GM12878 (cell line): ENCODE results near the gene CDK17. TPM values are rescaled to one million over a fixed set of nuclear protein-coding genes. Genes with fewer than 3 reads are reported as not detected.

Experiments
- ATAC-seq: fragments of 200-7000 bp; cut with Tn5 transposase; 3 replicates; pipeline ENCODE4 v1.9.1; 2020; ENCODE audit warnings: mild to moderate bottlenecking, moderate library complexity
- BruUV-seq: library from RNA; stranded (reverse); fragments of 400-500 nt; replicated peaks from 2 replicates; lab custom pipeline; 2021; lab: Mats Ljungman, UMichigan
- CTCF ChIA-PET: fragments of 300-600 bp; sonication (Branson Sonifier 250); formaldehyde crosslinking; extraction: SDS; loops from one replicate; lab custom pipeline; 2021; ENCODE audit warnings: inconsistent platforms; lab: Yijun Ruan, JAX
- POLR2A ChIA-PET: fragments of 350-600 bp; formaldehyde crosslinking; extraction: SDS; loops from one replicate; lab custom pipeline; 2021; ENCODE audit warnings: inconsistent platforms; lab: Charles Lee
- RAD21 ChIA-PET: fragments of 300-600 bp; sonication (Branson Sonifier 250); formaldehyde crosslinking; loops from one replicate; lab custom pipeline; 2023; ENCODE audit warnings: antibody characterized with exemption; ENCODE audit not compliant: unreplicated experiment; lab: Charles Lee
- SMC1A ChIA-PET: fragments of 300-600 bp; sonication (Branson Sonifier 250); formaldehyde crosslinking; loops from one replicate; lab custom pipeline; 2023; ENCODE audit not compliant: unreplicated experiment, uncharacterized antibody; lab: Charles Lee
- DNase-seq: peaks from one replicate; pipeline ENCODE4 v3.0.0-alpha.2; 2011; ENCODE audit warnings: low read depth, low spot score
- FAIRE-seq: peaks from 3 replicates; lab custom pipeline; 2011; peaks lifted over from hg19 to GRCh38; lab: Jason Lieb, UNC
- H2AFZ ChIP-seq: 2 replicates; pipeline ENCODE4 v1.6.0; 2011; ENCODE audit warnings: low read depth, low read length, control low read depth; ENCODE audit not compliant: control insufficient read depth
- H3K27ac ChIP-seq: 2 replicates; pipeline ENCODE4 v1.5.1; 2011; ENCODE audit warnings: control low read depth; ENCODE audit not compliant: control insufficient read depth, insufficient read depth
- H3K27me3 ChIP-seq, 2 experiments: replicated peaks in 1 of 2; 2 replicates each; pipeline versions ENCODE4 v1.6.0 to v1.6.1; 2011; ENCODE audit warnings: low read length in 1 of 2; ENCODE audit not compliant: control insufficient read depth in 2 of 2, insufficient read depth in 2 of 2
- H3K36me3 ChIP-seq, 2 experiments: 2 replicates each; pipeline ENCODE4 v1.5.1; 2011; ENCODE audit warnings: low read length in 1 of 2; ENCODE audit not compliant: control insufficient read depth in 2 of 2, insufficient read depth in 2 of 2
- H3K4me1 ChIP-seq: 2 replicates; pipeline ENCODE4 v1.6.1; 2011; ENCODE audit warnings: mild to moderate bottlenecking, low read length, moderate library complexity, mixed read lengths; ENCODE audit not compliant: control insufficient read depth, insufficient read depth
- H3K4me2 ChIP-seq: 2 replicates; pipeline ENCODE4 v1.6.0; 2011; ENCODE audit warnings: control low read depth; ENCODE audit not compliant: control insufficient read depth, insufficient read depth
- H3K4me3 ChIP-seq: fragments of 200-600 bp; sonication (generic); 2 replicates; pipeline ENCODE4 v1.5.1; 2016
- H3K79me2 ChIP-seq: 2 replicates; pipeline ENCODE4 v1.6.0; 2011; ENCODE audit warnings: low read length; ENCODE audit not compliant: control insufficient read depth, insufficient read depth
- H3K9ac ChIP-seq: 2 replicates; pipeline ENCODE4 v1.8.0; 2011; ENCODE audit warnings: low read length, control low read depth, mixed read lengths; ENCODE audit not compliant: control insufficient read depth, insufficient read depth
- H3K9me3 ChIP-seq: replicated peaks from 3 replicates; pipeline ENCODE4 v1.5.1; 2011; ENCODE audit warnings: mild to moderate bottlenecking, low read length; ENCODE audit not compliant: control insufficient read depth, insufficient read depth
- H4K20me1 ChIP-seq: 2 replicates; pipeline ENCODE4 v1.6.0; 2011; ENCODE audit not compliant: control insufficient read depth, insufficient read depth
- ATF3 ChIP-seq: IDR thresholded peaks from 2 replicates; pipeline ENCODE4 v1.6.1; 2011; ENCODE audit warnings: low read depth, mild to moderate bottlenecking, low read length, moderate library complexity, borderline replicate concordance; ENCODE audit errors: extremely low read depth
- ATF7 ChIP-seq: fragments of 450-650 bp; IDR thresholded peaks from 2 replicates; pipeline ENCODE4 v1.6.1; 2016; ENCODE audit warnings: low read depth, mild to moderate bottlenecking
- CEBPZ ChIP-seq: fragments of 150-350 bp; IDR thresholded peaks from 2 replicates; pipeline ENCODE4 v1.6.1; 2016; ENCODE audit warnings: low read depth, low read length
- E2F4 ChIP-seq: IDR thresholded peaks from 2 replicates; pipeline ENCODE4 v1.6.1; 2012; ENCODE audit warnings: low read depth, low read length, improper control_type of control experiment
- EED ChIP-seq: sonication (generic); IDR thresholded peaks from 2 replicates; pipeline ENCODE4 v1.6.1; 2016; ENCODE audit warnings: antibody characterized with exemption, low read depth
- FOS ChIP-seq: IDR thresholded peaks from 3 replicates; pipeline ENCODE4 v1.6.1; 2011; ENCODE audit warnings: borderline replicate concordance; ENCODE audit not compliant: insufficient read length; ENCODE audit errors: extremely low read depth
- GATAD2B ChIP-seq: fragments of 450-650 bp; conservative IDR thresholded peaks from 2 replicates; pipeline ENCODE4 v1.6.1; 2017; ENCODE audit warnings: low read depth, mild to moderate bottlenecking, moderate library complexity
- MTA2 ChIP-seq: fragments of 450-650 bp; IDR thresholded peaks from 2 replicates; pipeline ENCODE4 v1.6.1; 2016; ENCODE audit warnings: low read depth, mild to moderate bottlenecking, moderate library complexity
- MYB ChIP-seq: fragments of 150-350 bp; IDR thresholded peaks from 2 replicates; pipeline ENCODE4 v1.6.1; 2014; ENCODE audit warnings: mild to moderate bottlenecking, low read depth, low read length, borderline replicate concordance
- POU2F2 ChIP-seq: IDR thresholded peaks from 3 replicates; pipeline ENCODE4 v1.6.1; 2011; ENCODE audit warnings: low read depth, mild to moderate bottlenecking, low read length, borderline replicate concordance
- RAD51 ChIP-seq: fragments of 450-650 bp; IDR thresholded peaks from 2 replicates; pipeline ENCODE4 v1.6.1; 2016; ENCODE audit warnings: moderate library complexity, mild to moderate bottlenecking, inconsistent platforms
- RBBP5 ChIP-seq: fragments of 200-600 bp; sonication (generic); conservative IDR thresholded peaks from 2 replicates; pipeline ENCODE4 v1.6.1; 2016
- RELA ChIP-seq: fragments of 450-650 bp; IDR thresholded peaks from 2 replicates; pipeline ENCODE4 v1.8.0; 2014; ENCODE audit warnings: borderline replicate concordance; ENCODE audit not compliant: partially characterized antibody
- RUNX3 ChIP-seq: IDR thresholded peaks from 2 replicates; pipeline ENCODE4 v1.6.1; 2012; ENCODE audit warnings: low read length, inconsistent platforms
- SIN3A ChIP-seq: IDR thresholded peaks from 2 replicates; pipeline ENCODE4 v1.6.1; 2012; ENCODE audit warnings: low read depth, low read length, improper control_type of control experiment
- SMARCA5 ChIP-seq: fragments of 450-650 bp; IDR thresholded peaks from 2 replicates; pipeline ENCODE4 v1.6.1; 2017; ENCODE audit warnings: mild to moderate bottlenecking
- SRF ChIP-seq, 2 experiments: IDR thresholded peaks; 2 replicates each; pipeline ENCODE4 v1.6.1; 2011; ENCODE audit warnings: low read depth in 2 of 2, low read length in 2 of 2, mild to moderate bottlenecking in 1 of 2, moderate library complexity in 1 of 2
- TCF7 ChIP-seq: IDR thresholded peaks from 2 replicates; pipeline ENCODE4 v1.6.1; 2014; ENCODE audit warnings: antibody characterized with exemption, borderline replicate concordance
- YBX1 ChIP-seq: fragments of 450-650 bp; IDR thresholded peaks from 2 replicates; pipeline ENCODE4 v1.6.1; 2016; ENCODE audit warnings: antibody characterized with exemption
- ZNF384 ChIP-seq: IDR thresholded peaks from 2 replicates; pipeline ENCODE4 v1.6.1; 2012; ENCODE audit warnings: low read depth, mild to moderate bottlenecking, low read length, improper control_type of control experiment, borderline replicate concordance
- WGBS: methylation state at CpG from one replicate; pipeline ENCODE4 v1.1.6; 2016; ENCODE audit warnings: low lambda C conversion rate; ENCODE audit not compliant: insufficient replicate concordance, insufficient coverage; ENCODE audit errors: missing lambda C conversion rate; 5-methylcytosine and 5-hydroxymethylcytosine counted together
- in situ Hi-C: fragments of 300-500 bp; cut with MboI; formaldehyde crosslinking; loops from 9 replicates; pipeline ENCODE4 v1.14.3; 2018; ENCODE audit warnings: mixed read lengths
- intact Hi-C: fragments of 100-400 bp; cut with micrococcal nuclease; formaldehyde crosslinking; loops from one replicate; pipeline ENCODE4 v1.14.2; 2022; ENCODE audit not compliant: unreplicated experiment
- polyA plus RNA-seq, 11 experiments: library from polyadenylated mRNA; depleted of rRNA in 4 of 11; unstranded in 6 of 11; stranded (reverse) in 5 of 11; fragments of >200 nt; fragmentation: Nextera tagmentation in 4 of 11; fragmentation: Illumina TruSeq in 1 of 11; extraction: Ambion mirVana in 4 of 11; extraction: Trizol in 1 of 11; gene quantifications; 1 replicate in 1 of 11; 2 replicates in 10 of 11; pipeline versions ENCODE4 v1.2.1 to v1.2.3, GENCODE V29; 2011 to 2016; ENCODE audit warnings: inconsistent platforms in 2 of 11, missing spikeins in 2 of 11, low read depth in 1 of 11
- total RNA-seq, 4 experiments: library from RNA; depleted of rRNA in 3 of 4; stranded (reverse); fragments of >200 nt in 3 of 4; fragmentation: Illumina TruSeq in 1 of 4; extraction: Trizol in 1 of 4; gene quantifications; 2 replicates each; pipeline versions ENCODE4 v1.2.1 to v1.2.3, GENCODE V29; 2013 to 2021

CDK17 gene
- total and polyA plus RNA-seq, 10 of the 15 experiments (the other 5 are each of a cell fraction or from before 2014, with no cell fraction given) = 5.6 to 45.6 (median 18.3) TPM

- TF ChIP-seq RUNX3 (no peak), POU2F2 (no peak), RELA (no peak), YBX1 (no peak)
Observed at GRCh38 chr12:96295532-96296160, 104.6 kb downstream of the CDK17 start (continued).

- Histone ChIP-seq H3K4me1 (peaks cover 9% of the 10 kb centered on the region), H2AFZ (no peak overlapping the region), H3K79me2 (no peaks in the 10 kb centered on the region), H3K27ac (no peak overlapping the region), H3K9me3 (no peaks in the 10 kb centered on the region), H3K9ac (no peak overlapping the region), H3K4me2 (no peak overlapping the region), H3K4me3 (no peak overlapping the region), H3K36me3 (peaks cover 0 to 17% of the 10 kb centered on the region in 2 experiments), H4K20me1 (no peaks in the 10 kb centered on the region), H3K27me3 (no peaks in the 10 kb centered on the region)
- WGBS = 40% methylated on average over 3 of the region's 3 CpGs
- BruUV-seq = no TSS peak
- ChIA-PET RAD21 (interaction anchor here (0.8 to 1.4 kb wide), 3 partner anchors 28 to 106 kb away, joined by 3 to 4 read pairs (median 3); partner anchors contain the start of gene CDK17), POLR2A (interaction anchor here (1.2 kb wide), 1 partner anchor 105 kb away, joined by 3 read pairs; the partner anchor contains the start of gene CDK17), CTCF (interaction anchor here (0.7 to 1.1 kb wide), 3 partner anchors 42 to 221 kb away, joined by 3 to 4 read pairs (median 3); no protein-coding TSS in a partner anchor), SMC1A (interaction anchor here (1.0 to 2.0 kb wide), 8 partner anchors 9 to 104 kb away, joined by 3 to 9 read pairs (median 4); no protein-coding TSS in a partner anchor)
- no peak for DNase-seq
- ATAC-seq = peak; percentile 34
- no peak for FAIRE-seq
- in situ Hi-C loops (no loop called here), intact Hi-C loops (no loop called here)
- no peak for TF ChIP-seq EED
- no peak for TF ChIP-seq CEBPZ
- TF ChIP-seq MTA2 = peak; percentile 59
- no peak for TF ChIP-seq ATF7
- no peak for TF ChIP-seq RAD51
- no peak for TF ChIP-seq ATF3
- TF ChIP-seq SRF (IDR thresholded peaks at IDR 0.05; ENCODE audit: low read depth in 2 of 2, low read length in 2 of 2) = no peak
- TF ChIP-seq RBBP5 = no peak
- TF ChIP-seq ZNF384 = no peak
- no peak for TF ChIP-seq E2F4
- TF ChIP-seq TCF7 = peak; percentile 33; the same call in 1 of the 2 replicates
- TF ChIP-seq GATAD2B = no peak
- no peak for TF ChIP-seq MYB
- TF ChIP-seq SIN3A = no peak
- no peak for TF ChIP-seq SMARCA5
- TF ChIP-seq FOS = no peak
Observed at GRCh38 chr12:96294831-96295230, 105.4 kb downstream of the CDK17 start.
